Stimulated activated naive CD4-positive, alpha-beta T cell treated with Interleukin-2 at 50 U/mL for 16 hours (primary cell): ENCODE measurements around the gene IL36RN.

Experiments used
- DNase-seq: peaks from one replicate; lab custom pipeline; 2025; lab: John Stamatoyannopoulos, UW

Gene IL36RN

GRCh38 chr2:113050921-113051895 lies 7.8 kb upstream of the IL36RN start:
- DNase-seq, result no peak

GRCh38 chr2:113052396-113052917 lies 6.5 kb upstream of the IL36RN start, which contains the start of gene IL36B:
TSS of gene IL36B (minus strand) at chr2:113052867.
- no peak for DNase-seq

- DNase-seq, result no peak
These were observed 5.3 kb upstream of the IL36RN start for GRCh38 chr2:113053666-113054065.

GRCh38 chr2:113054066-113054465 lies 4.9 kb upstream of the IL36RN start:
- DNase-seq, result no peak

GRCh38 chr2:113056521-113056920 lies 2.5 kb upstream of the IL36RN start:
- no peak for DNase-seq

GRCh38 chr2:113057117-113057516 lies 1.9 kb upstream of the IL36RN start:
- no peak for DNase-seq

GRCh38 chr2:113058411-113058994 lies 495 bp upstream of the IL36RN start:
- no peak for DNase-seq

- no peak for DNase-seq
These were observed 1.4 kb downstream of the IL36RN start for GRCh38 chr2:113060396-113060795.

- DNase-seq, result no peak
These were observed 1.8 kb downstream of the IL36RN start for GRCh38 chr2:113060796-113061195.

- no peak for DNase-seq
These were observed 2.2 kb downstream of the IL36RN start for GRCh38 chr2:113061241-113061640.

GRCh38 chr2:113061896-113062770 lies 3.1 kb downstream of the IL36RN start:
- no peak for DNase-seq

GRCh38 chr2:113064281-113064680 lies 5.3 kb downstream of the IL36RN start:
- no peak for DNase-seq

- DNase-seq, result no peak
These were observed 5.9 kb downstream of the IL36RN start for GRCh38 chr2:113064898-113065297.

GRCh38 chr2:113067681-113068080 lies 8.7 kb downstream of the IL36RN start, which contains the start of gene IL1F10:
TSS of gene IL1F10 (plus strand) at chr2:113067970. CDS start at chr2:113072739, 4,769 bp downstream.
- DNase-seq, result no peak

- DNase-seq, result no peak
These were observed 9.3 kb downstream of the IL36RN start for GRCh38 chr2:113068249-113068648.

- no peak for DNase-seq
These were observed 9.9 kb downstream of the IL36RN start for GRCh38 chr2:113068706-113069485.

- DNase-seq, result no peak
These were observed 10.9 kb downstream of the IL36RN start for GRCh38 chr2:113069676-113070605.

- DNase-seq, result no peak
These were observed 11.6 kb downstream of the IL36RN start for GRCh38 chr2:113070606-113070975.

GRCh38 chr2:113072584-113072983 lies 13.6 kb downstream of the IL36RN start:
- DNase-seq, result no peak

GRCh38 chr2:113073325-113073834 lies 14.4 kb downstream of the IL36RN start:
- no peak for DNase-seq
